Prostate gland (tissue), 2 donors: ENCODE data around the gene PCDHGA1. TPM values are rescaled to one million over a fixed set of nuclear protein-coding genes. Genes with fewer than 3 reads are reported as not detected.

ENCODE experiments used
- DNase-seq: peaks from one replicate; pipeline ENCODE4 v3.0.0-alpha.2; 2019; ENCODE audit warnings: low spot score
- H3K27ac ChIP-seq, 2 donors: fragments of 200-600 bp; sonication (generic); 2 replicates each; pipeline ENCODE4 v1.5.1; 2017 to 2019
- H3K27me3 ChIP-seq: fragments of 200-600 bp; sonication (generic); replicated peaks from 2 replicates; pipeline ENCODE4 v1.5.1; 2019; ENCODE audit not compliant: insufficient read depth
- H3K36me3 ChIP-seq, 2 donors: fragments of 200-600 bp; sonication (generic); 1 replicate in 1 of 2; 2 replicates in 1 of 2; pipeline versions ENCODE4 v1.5.1 to v1.8.1; 2017 to 2019
- H3K4me1 ChIP-seq: fragments of 200-600 bp; sonication (generic); replicated peaks from 2 replicates; pipeline ENCODE4 v1.5.1; 2019
- H3K4me3 ChIP-seq, 2 donors: fragments of 200-600 bp; sonication (generic); 2 replicates each; pipeline ENCODE4 v1.5.1; 2017 to 2019
- H3K9me3 ChIP-seq: fragments of 200-600 bp; sonication (generic); 2 replicates; pipeline ENCODE4 v1.5.1; 2017
- POLR2A ChIP-seq: fragments of 450-650 bp; IDR thresholded peaks from one replicate; pipeline ENCODE4 v1.6.1; 2016; ENCODE audit warnings: antibody characterized with exemption, mild to moderate bottlenecking
- POLR2AphosphoS5 ChIP-seq: sonication (generic); formaldehyde crosslinking; IDR thresholded peaks from one replicate; pipeline ENCODE4 v1.6.1; 2017; ENCODE audit warnings: antibody characterized with exemption
- WGBS: methylation state at CpG from one replicate; pipeline ENCODE4 v1.1.5; 2018; 5-methylcytosine and 5-hydroxymethylcytosine counted together
- intact Hi-C: fragments of 100-400 bp; cut with DNase I; formaldehyde crosslinking; loops from one replicate; pipeline ENCODE4 v1.14.2; 2022
- total RNA-seq, 2 donors: library from RNA; depleted of rRNA; stranded (reverse); fragments of >200 nt; gene quantifications; one replicate each; pipeline ENCODE4 v1.1.0, GENCODE V29; 2016
- TF ChIP-seq, protein P1 (sequence below), 4 experiments: fragments of 200-600 bp in 2 of 4; fragments of 450-650 bp in 2 of 4; sonication (generic) in 2 of 4; IDR thresholded peaks; 1 replicate in 3 of 4; 2 replicates in 1 of 4; pipeline ENCODE4 v1.5.1; 2016 to 2019; ENCODE audit warnings: antibody characterized with exemption in 4 of 4, mild to moderate bottlenecking in 2 of 4, moderate library complexity in 2 of 4

Gene PCDHGA1
- total RNA-seq, 2 donors from 2014 or later, result 0.64 to 4.8 TPM

DNA sequence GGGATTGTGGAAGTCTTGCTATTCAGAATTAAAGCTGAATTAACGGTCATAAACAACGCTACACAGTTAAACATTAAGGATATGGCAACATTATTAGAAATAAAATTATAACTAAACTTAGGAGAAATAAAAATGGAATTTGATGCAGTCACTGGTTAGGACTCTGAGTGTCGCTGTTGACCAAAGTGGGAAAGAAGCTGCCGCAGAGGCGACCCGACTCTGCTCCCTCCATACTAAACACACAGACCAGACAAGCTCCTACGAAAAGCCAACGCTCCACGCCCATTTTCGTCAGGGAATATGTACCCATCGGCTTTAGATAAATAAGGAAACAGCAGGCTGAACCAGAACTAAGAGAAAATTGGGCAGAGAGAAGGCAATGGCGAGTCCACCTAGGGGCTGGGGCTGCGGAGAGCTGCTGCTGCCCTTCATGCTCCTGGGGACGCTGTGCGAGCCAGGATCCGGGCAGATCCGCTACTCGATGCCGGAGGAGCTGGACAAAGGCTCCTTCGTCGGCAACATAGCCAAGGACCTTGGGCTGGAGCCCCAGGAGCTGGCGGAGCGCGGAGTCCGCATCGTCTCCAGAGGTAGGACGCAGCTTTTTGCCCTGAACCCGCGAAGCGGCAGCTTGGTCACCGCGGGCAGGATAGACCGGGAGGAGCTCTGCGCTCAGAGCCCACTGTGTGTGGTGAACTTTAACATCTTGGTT, 33.8 kb downstream of the PCDHGA1 start, which contains the start of gene PCDHGA5:
Gene PCDHGA5 (plus strand): TSS at position 211 of the 709 bp plus-strand sequence. CDS start 169 bp downstream, at position 380.
- Histone ChIP-seq H3K4me1 (no peaks in the 10 kb centered on the region), H3K27me3 (peaks cover 23% of the 10 kb centered on the region), H3K27ac (no peak within 1 kb of the TSS), H3K36me3 (no peaks in the 10 kb centered on the region), H3K4me3 (no peak within 1 kb of the TSS), H3K9me3 (no peaks in the 10 kb centered on the region)
- intact Hi-C loops, result no loop called here
- TF ChIP-seq, protein P1, sequence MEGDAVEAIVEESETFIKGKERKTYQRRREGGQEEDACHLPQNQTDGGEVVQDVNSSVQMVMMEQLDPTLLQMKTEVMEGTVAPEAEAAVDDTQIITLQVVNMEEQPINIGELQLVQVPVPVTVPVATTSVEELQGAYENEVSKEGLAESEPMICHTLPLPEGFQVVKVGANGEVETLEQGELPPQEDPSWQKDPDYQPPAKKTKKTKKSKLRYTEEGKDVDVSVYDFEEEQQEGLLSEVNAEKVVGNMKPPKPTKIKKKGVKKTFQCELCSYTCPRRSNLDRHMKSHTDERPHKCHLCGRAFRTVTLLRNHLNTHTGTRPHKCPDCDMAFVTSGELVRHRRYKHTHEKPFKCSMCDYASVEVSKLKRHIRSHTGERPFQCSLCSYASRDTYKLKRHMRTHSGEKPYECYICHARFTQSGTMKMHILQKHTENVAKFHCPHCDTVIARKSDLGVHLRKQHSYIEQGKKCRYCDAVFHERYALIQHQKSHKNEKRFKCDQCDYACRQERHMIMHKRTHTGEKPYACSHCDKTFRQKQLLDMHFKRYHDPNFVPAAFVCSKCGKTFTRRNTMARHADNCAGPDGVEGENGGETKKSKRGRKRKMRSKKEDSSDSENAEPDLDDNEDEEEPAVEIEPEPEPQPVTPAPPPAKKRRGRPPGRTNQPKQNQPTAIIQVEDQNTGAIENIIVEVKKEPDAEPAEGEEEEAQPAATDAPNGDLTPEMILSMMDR (IDR thresholded peaks at IDR 0.05), result no peak
- TF ChIP-seq POLR2A, result no peak
- TF ChIP-seq POLR2AphosphoS5, result no peak
- 10% methylated on average over 34 of the region's 34 CpGs for WGBS
- no peak for DNase-seq

DNA sequence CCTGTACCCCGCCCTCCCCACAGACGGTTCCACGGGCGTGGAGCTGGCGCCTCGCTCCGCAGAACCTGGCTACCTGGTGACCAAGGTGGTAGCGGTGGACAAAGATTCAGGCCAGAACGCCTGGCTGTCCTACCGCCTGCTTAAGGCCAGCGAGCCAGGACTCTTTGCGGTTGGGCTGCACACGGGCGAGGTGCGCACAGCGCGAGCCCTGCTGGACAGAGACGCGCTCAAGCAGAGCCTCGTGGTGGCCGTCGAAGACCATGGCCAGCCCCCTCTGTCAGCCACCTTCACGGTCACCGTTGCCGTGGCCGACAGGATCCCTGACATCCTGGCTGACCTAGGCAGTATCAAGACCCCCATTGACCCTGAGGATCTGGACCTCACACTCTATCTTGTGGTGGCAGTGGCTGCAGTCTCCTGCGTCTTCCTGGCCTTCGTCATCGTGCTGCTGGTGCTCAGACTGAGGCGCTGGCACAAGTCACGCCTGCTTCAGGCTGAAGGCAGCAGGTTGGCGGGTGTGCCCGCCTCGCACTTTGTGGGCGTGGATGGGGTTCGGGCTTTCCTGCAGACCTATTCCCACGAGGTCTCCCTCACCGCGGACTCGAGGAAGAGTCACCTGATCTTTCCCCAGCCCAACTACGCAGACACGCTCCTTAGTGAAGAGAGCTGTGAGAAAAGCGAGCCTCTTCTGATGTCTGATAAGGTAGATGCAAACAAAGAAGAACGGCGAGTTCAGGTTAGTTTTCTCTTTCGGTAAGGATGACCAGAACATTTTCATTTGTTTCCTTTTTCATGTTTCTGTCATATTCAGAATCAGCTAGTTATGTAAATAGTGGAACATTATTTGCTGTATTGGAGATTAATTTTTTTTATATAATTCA, 35.9 kb downstream of the PCDHGA1 start:
- Histone ChIP-seq H3K27me3 (peaks cover 17% of the 10 kb centered on the region), H3K4me1 (no peaks in the 10 kb centered on the region), H3K4me3 (no peak overlapping the region), H3K36me3 (no peaks in the 10 kb centered on the region), H3K27ac (no peak overlapping the region), H3K9me3 (no peaks in the 10 kb centered on the region)
- no peak for TF ChIP-seq POLR2AphosphoS5
- no peak for TF ChIP-seq POLR2A
- TF ChIP-seq, protein P1 (IDR thresholded peaks at IDR 0.05), result no peak
- intact Hi-C loops, result no loop called here
- DNase-seq, result no peak
- 20% methylated on average over 31 of the region's 46 CpGs for WGBS

DNA sequence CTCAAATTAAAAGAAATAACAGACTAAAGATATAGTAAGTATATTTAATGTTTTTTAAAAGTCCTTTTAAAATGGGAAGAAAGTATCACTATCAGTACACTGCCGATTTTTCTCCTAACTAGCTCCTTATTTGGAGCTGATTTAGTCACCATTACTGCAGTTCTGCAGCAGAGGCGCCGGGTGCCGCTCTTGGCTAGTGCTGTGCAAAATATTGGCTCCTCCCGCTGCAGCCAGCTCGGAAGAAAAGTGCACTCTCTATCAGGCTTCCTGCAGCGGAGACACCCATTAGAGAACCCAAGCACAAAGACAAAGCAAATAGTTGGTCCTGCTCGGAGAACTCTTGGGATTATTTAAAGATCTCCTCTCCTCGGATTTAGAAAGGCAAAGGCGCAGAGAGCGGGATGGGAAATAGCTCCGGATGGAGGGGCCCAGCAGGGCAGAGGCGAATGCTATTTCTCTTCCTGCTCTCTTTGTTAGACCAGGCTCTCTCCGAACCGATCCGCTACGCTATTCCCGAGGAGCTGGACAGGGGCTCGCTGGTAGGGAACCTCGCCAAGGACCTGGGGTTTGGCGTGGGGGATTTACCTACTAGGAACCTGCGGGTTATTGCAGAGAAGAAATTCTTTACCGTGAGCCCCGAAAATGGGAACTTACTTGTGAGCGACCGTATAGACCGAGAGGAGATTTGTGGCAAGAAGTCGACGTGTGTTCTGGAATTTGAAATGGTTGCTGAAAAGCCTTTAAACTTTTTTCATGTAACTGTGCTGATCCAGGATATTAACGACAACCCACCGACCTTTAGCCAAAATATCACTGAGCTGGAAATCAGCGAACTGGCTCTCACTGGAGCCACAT, 39.9 kb downstream of the PCDHGA1 start, which contains the start of gene PCDHGB3:
Gene PCDHGB3 (plus strand): TSS at position 249 of the 855 bp plus-strand sequence. CDS start 153 bp downstream, at position 402.
- H3K4me1 ChIP-seq, result no peaks in the 10 kb centered on the region
- 17% methylated on average over 32 of the region's 32 CpGs for WGBS
- peaks cover 8% of the 10 kb centered on the region for H3K27me3 ChIP-seq
- no peaks in the 10 kb centered on the region for H3K36me3 ChIP-seq
- TF ChIP-seq, protein P1 (IDR thresholded peaks at IDR 0.05), result peak in 1 of 4 experiments; percentile 21
- TF ChIP-seq POLR2A, result no peak
- TF ChIP-seq POLR2AphosphoS5, result no peak
- intact Hi-C loops, result no loop called here
- H3K27ac ChIP-seq, result no peak within 1 kb of the TSS
- no peak within 1 kb of the TSS for H3K4me3 ChIP-seq
- DNase-seq, result no peak
- H3K9me3 ChIP-seq, result no peaks in the 10 kb centered on the region

DNA sequence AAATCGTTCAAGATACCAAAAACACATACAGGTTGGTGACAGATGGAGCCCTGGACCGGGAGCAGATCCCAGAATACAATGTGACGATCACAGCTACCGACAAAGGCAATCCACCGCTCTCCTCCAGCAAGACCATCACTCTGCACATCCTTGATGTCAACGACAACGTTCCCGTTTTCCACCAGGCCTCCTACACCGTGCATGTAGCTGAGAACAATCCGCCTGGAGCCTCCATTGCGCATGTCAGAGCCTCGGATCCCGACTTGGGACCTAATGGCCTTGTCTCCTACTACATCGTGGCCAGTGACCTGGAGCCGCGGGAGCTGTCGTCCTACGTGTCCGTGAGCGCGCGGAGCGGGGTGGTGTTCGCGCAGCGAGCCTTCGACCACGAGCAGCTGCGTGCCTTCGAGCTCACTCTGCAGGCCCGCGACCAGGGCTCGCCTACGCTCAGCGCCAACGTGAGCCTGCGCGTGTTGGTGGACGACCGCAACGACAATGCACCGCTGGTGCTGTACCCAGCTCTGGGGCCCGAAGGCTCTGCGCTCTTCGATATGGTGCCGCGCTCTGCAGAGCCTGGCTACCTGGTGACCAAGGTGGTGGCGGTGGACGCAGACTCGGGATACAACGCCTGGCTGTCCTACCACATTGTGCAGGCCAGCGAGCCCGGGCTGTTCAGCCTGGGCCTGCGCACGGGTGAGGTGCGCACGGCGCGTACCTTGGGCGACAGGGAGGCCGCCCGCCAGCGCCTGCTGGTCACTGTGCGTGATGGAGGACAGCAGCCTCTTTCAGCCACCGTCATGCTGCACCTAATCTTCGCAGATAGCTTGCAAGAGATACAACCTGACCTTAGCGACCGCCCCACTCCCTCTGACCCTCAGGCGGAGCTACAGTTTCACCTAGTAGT, 41.5 kb downstream of the PCDHGA1 start:
- Histone ChIP-seq H3K4me3 (no peak overlapping the region), H3K27ac (no peak overlapping the region), H3K4me1 (no peaks in the 10 kb centered on the region), H3K27me3 (peaks cover 4% of the 10 kb centered on the region), H3K36me3 (no peaks in the 10 kb centered on the region), H3K9me3 (no peaks in the 10 kb centered on the region)
- intact Hi-C loops, result no loop called here
- no peak for TF ChIP-seq POLR2A
- no peak for TF ChIP-seq POLR2AphosphoS5
- TF ChIP-seq, protein P1 (IDR thresholded peaks at IDR 0.05), result no peak
- DNase-seq, result no peak
- WGBS, result 18% methylated on average over 41 of the region's 69 CpGs
